ENCODE data around the gene NBPF26.
"Not testable (repeated sequence)": the region's sequence is repeated elsewhere in the genome, so short reads cannot be mapped to it uniquely, and the experiment has no call there.

The NBPF26 gene

DNA sequence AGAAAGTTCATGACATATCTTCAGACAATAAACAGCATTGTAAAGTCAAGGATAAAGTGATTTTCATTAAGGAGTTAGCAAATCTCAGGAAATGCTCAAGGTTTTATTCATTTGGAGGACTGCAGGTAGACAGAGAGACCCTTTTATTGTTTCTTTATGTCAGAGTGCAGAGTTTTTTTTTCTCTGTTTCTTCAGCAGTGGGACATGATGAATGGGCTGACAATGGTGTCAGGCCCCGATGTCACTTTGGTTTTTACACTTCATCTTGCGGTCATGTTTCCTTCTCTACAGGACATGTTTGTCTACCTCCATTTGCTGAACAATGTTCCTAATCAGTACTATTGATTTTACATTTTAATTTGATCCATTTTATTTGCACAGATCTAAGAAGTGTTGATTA lies 134.4 kb downstream of the NBPF26 start:
- DNase-seq (ENCODE audit: low read depth in 2 of 2) = not testable (repeated sequence)

GRCh38 chr1:120859615-120860234 lies 136.0 kb downstream of the NBPF26 start:
- DNase-seq (ENCODE audit: low read depth in 2 of 2) = not testable (repeated sequence)

- not testable (repeated sequence) for DNase-seq (ENCODE audit: low read depth in 2 of 2)
These were observed 154.5 kb downstream of the NBPF26 start for GRCh38 chr1:120878206-120878605.

DNA sequence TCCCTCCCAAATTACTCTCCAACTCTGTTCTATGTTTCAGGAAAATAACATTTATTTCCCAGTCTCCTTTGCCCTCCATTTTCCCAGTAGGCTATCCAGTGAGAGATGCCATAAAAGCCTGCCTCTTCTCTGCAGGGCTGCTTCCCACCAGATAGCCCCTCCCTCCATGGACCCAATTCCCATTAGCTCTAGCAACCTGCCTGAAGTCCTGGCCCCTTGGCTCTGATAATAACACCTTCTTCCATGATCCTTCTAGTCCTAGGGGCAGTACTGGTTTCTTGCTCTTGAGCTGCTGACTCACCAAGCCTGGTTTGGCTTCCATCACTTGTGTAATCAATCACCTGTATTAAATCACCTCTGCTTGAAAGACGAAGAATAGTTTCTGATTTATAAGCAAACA lies 156.3 kb downstream of the NBPF26 start:
- not testable (repeated sequence) for DNase-seq (ENCODE audit: low read depth in 2 of 2)

DNA sequence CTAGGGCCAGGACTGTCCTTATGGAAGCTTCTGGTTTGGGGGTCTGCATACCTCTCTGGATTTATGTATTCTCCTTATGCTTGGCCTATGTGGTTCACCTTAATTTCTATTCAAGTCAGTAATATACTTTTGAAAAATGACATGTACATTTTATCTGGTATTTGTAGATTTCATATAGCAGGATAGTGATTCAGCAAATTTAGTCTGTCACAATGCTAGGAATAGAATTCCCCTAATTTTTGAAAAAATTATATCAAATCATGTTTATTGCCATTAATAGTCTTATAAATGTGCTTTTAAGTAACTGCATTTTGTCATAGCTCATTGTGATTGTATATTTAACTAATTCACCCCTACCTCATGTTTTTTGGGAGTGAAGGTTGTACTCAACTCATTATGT lies 158.2 kb downstream of the NBPF26 start:
- not testable (repeated sequence) for DNase-seq (ENCODE audit: low read depth in 2 of 2)

Data from activated CD4-positive, alpha-beta T cell treated with anti-CD3 and anti-CD28 coated beads for 24 hours (primary cell).